GM21619 (cell line): ENCODE results near the gene STRA8.

Source experiments
- ATAC-seq: cut with Tn5 transposase; IDR thresholded peaks from one replicate; pipeline ENCODE4 v1.9.1; 2021; ENCODE audit not compliant: unreplicated experiment

STRA8 gene

DNA sequence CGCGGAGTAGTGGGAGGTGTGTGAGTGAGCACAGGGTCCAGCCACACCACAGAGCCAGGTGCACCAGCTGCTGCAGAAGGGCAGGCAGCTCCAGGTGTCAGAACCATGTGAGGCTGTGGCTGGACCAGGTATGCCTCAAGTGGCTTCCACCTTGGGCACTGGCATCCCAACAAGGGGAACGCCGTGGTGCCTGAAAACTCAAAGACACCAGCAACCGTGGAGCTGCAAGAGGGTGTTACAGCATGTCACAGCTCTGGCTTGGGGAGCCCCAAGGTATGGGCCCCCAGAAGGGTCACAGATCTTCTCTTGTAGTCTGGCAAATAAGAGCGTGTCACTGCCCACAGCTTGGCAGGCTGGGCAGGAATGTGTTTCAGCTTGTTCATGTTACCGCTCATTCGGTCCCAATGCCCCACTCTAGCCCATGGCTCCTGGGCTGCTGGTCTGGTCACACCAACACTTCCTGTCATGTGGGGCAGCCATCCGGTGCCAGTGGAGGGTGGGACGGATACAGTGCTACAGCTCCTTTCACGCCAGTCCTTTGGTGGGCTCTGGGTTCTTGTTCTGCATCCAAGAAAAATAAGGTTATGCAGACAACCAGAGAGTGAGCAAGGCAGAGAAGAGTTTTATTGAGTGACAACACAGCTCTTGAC, 29.8 kb downstream of the STRA8 start:
- no peak for ATAC-seq

DNA sequence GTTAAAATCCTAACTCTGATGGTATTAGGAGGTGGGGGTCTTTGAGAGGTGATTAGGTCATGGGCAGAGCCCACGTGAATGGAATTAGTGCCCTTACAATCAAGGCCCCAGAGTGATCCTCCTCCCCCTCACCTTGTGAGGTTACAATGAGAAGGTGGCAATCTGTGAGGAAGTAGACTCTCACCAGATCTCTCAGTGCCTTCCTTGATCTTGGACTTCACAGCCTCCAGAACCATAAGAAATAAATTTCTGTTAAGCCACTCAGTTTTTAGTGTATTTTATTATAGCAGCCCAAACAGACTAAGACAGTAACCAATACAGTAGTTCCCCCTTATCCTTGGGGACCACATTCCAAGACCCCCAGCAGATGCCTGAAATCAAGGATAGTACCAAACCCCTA, 32.0 kb downstream of the STRA8 start:
- no peak for ATAC-seq

DNA sequence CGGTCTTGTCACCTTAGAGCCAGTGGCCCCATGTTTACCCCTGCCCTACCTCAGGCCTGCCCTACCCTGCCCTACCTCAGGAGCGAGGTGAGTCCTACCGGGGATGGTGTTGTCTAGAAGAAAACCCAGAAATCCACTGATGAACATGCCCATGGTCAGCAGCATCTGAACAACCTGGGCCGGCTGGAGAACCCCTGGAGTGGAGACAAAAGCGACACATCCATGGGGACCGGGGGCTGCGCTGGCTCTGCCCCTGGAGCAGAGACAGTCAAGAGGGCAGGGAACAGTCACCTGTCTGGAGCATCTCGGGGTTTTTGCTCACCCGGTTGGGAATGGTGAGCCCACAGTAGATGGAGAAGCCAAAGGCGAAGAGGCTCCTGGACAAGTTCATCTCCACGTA, 36.3 kb downstream of the STRA8 start:
- ATAC-seq, result no peak

DNA sequence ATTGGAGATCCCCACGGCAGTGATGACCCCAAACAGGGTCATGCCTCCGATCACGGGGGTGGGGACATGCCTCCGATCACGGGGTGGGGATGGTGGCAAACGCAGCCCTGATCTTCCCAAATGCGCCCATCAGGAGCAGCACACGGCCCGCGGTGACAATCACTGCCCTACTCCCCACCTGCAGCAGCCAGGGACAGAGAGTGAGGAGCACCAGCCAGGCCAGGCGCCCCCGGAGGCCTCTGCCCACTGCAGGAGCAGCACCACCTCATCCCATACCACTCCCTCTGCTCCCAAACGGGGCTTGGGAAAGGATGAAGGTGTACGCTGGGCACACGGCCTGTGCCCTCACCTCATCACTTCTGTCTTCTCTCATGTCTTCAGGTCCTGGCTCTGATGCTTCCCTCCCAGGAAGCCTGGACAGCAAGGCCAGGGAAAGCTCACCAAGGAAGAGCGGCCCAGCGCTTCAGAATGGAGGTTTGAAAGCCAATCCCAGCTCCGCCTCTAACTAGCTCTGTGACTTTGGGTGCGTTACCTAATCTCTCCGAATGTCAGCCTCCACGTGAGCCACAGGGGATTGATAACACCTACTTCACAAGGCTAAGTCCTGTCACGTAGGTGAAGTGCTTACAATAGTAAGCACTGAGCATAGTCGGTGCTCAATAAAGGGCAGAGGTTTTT, 37.1 kb downstream of the STRA8 start:
- no peak for ATAC-seq

DNA sequence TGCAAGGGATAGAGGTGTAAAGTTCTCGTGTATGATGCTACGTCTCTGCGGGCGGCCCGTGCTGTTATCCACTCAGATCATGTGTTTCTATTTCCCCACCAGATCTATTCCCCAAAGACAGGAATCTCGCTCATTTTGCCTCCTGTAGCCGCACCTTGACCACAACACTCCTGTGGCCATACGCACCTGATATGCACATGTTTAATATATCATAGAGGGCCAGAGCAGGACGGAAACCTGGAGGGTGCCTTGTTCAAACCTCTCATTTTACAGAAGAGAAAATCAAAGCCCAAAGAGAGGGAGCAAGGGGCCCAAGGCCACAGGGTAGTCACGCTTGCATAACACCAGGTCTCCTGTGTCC, 37.6 kb downstream of the STRA8 start:
- no peak for ATAC-seq

DNA sequence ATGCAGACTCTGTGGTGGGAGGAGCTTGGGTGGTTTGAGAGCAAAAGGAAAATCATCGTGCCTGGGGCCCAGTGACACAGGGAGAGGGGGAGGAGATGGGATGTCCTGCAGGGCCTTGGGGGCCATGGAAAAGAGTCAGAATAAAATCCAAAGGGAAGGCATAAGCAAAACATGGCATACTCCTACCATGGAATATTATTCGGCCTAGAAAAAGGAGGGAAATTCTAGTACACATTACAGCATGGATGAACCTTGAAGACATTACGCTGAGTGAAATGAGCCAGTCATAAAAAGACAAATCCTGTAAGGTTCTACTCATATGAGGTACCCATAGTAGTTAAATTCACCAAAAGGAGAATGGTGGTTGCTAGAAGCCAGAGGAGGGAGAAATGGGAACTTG, 38.7 kb downstream of the STRA8 start:
- ATAC-seq, result no peak

DNA sequence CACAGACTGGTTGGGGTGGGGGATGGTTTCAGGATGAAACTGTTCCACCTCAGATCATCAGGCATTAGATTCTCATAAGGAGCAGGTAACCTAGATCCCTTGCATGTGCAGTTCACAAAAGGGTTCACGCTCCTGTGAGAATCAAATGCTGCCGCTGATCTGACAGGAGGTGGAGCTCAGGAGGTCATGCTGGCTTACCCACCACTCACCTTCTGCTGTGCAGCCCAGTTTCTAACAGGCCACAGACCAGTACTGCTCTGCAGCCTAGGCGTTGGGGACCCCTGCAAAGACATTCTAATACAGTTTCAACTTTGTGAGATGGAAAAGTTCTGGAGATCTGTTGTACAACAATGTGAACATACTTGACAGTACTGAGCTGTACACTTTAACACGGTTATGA, 39.9 kb downstream of the STRA8 start:
- ATAC-seq, result no peak

DNA sequence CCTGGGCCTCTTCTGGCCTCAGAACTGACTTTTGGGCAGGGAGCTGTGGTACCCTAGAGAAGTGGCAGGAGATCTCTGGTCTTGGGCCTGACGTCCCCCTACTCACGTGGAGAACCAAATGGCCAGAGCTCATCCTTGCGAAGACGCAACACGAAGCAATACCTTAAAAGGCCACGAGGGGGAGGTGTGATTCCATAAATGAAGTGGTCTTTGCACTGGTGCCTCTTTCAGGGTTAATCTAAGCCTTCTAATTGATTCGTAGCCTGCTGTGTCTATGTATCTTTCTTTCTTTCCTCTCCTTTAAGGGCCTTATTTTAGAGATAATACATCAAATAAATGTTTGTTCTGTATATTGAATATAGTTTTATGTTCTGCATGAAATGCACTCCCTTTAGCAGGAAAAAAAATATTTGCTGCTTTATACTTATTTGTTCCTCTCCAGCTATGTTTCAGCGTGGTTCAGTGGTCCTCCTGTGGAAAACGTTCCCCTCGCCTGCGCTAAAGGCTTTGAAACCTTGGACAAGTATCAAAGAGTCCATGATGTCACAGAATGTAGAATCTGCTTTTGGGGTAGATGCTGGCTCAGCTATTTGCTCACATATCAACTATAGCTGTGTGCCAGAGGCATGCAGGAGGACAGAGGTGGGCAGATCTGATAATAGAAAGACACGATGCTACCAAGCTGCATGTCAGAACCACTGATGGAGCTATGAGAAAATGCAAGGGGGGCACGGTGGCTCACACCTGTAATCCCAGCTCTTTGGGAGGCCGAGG, 41.0 kb downstream of the STRA8 start:
- peak; percentile 88 for ATAC-seq

DNA sequence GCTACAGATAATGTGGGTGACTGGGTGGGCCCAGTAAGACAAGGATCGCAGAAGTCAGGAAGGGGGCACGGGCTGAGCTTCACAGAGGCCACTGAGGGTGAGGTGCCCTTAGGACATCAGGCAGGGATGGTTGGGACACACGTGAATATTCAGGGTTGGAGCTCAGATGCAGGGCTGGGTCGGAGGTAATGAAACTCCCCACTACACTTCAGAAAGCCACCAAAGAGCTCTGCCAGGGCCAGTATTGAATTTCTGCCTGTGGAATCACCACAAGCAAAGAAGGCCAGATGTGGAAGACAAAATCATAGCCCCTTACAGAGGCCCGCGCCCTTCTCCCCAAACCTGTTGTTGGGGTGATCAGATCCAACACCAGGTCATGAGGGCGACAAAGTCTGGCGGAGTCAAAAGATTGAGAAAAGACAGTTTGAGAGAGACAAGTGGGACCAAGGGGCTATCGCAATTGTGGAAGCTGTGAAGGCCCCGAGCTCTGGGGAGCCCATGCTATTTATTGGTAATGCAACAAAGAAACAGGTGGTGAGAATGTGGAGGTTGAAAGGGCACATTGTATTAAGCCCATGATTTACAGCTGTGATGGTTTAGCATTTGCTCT, 42.4 kb downstream of the STRA8 start:
- no peak for ATAC-seq

DNA sequence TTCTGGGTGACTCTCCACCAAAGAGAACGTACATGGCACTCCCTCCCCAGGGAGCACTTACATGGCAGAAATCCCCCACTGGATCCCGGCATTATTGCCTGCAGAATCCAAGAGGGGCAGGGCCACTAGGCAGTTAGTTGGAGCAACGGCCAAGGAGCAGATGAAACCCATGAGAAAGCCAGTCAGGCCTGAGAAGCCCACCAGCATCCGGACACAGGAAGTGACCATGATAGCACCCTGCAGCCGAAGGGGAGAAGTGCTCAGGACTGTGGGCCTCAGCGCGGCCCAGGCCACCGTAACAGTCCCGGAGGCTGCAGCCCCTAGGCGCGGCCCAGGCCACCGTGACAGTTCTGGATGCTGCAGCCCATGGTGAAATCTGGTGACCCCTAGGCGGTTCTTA, 43.5 kb downstream of the STRA8 start:
- no peak for ATAC-seq

DNA sequence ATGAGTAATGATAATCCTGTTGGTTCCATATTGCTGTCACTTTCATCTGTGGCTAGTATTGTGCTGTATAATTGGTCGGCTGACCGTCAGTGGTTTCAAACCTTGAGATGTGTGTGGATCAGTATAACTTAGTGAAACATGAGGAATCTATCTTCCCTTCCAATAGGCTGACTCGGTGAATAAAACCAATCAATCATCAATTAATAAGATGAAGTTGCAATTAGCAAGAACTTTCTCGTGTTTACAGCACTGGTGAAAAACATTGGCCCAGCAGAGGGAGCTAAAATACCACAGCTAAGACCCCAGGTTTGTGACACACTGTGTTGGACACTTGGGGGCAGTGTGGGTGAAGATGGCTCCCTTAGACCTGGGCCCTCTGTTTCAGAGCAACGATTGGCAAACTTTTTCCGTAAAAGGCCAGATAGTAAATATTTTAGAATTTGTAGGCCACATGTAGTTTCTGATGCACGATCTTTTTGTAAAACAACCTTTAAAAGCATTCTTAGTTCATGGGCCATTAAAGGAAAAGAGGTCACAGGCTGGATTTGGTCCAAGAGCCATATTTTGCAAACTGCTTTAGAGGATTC, 47.8 kb downstream of the STRA8 start:
- ATAC-seq, result peak; percentile 96

DNA sequence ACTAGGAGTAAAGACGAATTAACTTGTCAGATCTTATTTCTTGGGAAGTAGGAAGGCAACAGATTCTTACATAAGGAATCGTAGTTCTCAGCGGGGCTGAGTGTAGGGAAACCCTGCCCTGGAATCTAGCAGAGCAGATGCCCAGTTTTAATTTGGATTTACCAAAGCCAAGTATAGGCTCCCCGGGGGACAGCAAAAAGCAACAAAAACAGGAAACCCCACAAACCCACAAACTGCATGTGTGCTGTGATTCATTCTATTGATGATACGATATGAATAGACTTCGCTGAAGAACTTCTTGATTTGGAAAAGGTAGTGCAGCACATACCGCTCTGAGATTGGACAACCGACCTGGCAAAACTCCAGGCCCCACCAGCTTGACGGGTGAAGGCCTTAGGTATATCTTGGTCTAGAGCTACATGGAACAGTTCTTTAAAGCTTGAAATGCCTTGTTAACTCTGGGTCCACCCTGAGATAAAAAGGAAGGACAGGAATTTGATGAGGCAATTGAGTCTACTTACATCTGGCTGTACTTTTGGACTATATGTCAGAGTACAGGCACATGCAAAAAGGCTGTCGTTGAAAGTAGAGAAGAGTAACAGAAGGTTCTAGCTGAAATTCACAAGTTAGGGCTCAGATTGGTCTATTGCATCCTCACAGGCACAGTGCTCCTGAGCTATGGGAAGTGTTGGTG, 49.1 kb downstream of the STRA8 start:
- no peak for ATAC-seq

DNA sequence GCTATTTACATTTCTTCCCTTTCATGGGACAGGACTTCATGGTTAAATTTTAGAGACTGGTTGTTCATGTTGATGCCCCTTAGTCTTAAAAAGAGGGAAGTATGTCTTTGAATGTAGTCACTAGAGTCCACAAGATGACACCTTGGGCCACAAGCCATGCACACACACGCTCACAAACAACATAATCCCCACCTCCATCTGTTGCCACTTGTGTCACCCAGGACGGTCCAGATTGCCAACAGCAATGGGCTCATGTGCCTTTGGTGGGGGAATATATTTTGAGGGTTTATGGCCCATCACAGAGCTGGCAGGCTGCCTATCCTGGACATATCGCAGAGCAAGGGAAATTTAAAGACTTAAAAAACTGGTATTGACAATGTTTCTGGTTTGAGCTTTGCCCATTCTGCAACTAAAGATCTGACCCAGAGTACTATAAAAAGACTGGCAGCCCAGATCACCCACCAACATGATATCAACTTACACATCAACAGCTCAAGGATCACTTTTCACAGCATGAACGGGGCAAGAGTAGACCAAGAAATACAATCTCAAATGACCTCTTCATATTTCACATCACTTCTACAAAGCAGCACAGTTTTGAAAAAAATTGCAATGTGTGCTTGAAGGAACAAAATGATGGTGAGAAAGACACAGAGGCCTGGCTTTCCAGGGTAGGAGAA, 50.5 kb downstream of the STRA8 start:
- ATAC-seq, result no peak

DNA sequence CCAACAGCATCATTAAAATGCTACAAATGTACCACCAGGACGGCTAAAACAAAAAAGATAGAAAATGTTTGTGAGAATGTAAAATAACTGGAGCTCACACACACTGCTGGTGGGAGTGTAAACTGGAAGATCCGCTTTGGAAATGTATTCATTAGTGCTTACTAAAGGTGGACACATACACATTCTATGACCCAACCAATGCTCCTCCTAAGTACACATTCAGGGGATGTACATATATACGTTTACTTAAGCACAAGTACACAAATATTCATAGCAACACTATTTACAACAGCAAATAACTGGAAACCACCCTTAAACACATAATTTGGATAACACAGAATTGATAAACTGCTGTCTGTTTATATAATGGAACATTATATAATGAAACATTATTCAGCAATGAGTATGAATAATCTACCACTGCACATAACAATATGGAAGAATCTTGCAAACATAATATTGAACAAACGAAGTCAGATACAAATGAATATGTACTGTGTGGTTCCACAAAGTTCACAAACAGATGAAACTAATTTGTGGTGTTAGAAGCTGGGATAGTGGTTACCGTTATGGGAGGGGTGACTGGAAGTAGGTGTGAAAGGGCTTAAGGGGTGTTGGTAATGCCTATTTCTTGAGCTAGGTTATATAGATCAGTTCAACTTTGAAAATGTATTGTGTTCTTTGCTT, 52.1 kb downstream of the STRA8 start:
- ATAC-seq, result no peak

DNA sequence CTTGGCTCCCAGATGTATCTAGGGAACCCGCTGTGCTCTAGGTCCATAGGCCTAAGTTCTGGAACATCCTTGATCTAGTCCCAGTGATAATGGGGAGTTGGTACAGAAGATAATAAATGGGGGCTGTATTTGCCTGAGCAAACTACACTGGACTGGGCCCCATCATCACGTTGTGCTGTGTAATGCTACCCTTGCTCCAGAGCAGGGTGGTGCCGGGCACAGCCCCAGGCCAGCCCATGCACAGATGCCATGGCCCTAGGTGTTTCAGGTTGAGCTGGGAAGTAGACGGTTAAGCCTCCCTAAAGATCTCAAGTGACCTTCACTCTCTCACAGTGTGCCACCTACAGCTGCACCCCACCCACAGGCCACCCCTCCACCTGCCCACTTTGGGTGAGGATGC, 53.2 kb downstream of the STRA8 start:
- no peak for ATAC-seq

DNA sequence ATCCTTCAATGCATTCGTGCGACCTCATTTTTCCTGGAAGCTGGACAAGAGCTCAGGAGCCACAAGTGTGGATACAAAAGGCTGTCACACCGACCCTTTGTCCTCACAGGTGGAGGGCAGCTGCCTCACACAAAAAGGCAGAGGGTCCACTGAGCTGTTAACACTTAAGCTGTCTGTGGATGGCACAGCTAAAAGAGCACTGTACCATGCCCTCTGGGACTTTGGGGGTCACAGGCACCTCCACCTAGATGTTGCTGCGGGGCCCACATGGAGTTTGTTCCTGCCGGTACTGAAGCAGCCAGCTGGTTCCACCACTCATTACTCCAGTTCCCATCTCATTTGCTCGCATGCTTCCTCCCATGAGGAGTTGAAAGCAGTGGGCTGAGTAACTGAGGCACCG, 57.0 kb downstream of the STRA8 start:
- ATAC-seq, result no peak

DNA sequence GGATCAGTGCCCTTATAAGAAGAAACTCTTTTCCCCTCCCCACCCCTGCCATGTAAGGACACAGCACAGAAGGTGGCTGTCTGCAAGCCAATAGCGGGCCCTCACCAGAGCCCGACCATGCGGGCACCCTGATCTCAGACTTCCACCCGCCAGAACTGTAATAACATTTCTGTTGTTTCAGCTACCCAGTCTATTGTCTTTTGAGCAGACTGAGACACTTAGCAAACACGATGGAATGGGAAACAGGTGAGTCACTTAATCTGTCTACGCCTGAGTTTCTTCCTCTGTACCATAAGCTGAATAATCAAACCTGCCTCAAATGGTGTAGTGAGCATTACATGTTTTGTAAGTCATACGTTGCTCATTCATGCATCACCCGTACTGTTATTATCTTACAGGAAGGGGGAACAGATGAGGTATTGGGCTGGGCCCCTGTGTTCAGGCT, 58.2 kb downstream of the STRA8 start:
- ATAC-seq, result no peak

DNA sequence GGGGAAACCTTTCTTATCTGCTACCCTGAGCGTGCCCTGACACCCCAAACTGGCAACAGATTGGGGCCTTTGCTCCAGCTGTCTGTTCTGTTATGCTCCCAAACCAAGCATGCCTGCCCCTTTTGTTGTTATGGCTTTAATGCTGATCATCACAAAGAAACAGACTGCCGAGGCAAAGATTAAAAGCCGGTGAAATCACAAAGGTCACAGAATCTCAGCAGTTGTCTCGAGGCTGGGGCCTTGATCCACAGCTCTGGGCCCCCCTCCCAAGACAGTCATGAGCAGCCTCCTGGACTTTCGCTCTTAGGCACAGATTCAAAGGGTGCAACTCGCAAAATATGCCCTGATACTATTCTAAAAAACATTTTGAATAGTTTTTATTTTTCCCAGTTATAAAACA, 65.6 kb downstream of the STRA8 start:
- ATAC-seq, result no peak

DNA sequence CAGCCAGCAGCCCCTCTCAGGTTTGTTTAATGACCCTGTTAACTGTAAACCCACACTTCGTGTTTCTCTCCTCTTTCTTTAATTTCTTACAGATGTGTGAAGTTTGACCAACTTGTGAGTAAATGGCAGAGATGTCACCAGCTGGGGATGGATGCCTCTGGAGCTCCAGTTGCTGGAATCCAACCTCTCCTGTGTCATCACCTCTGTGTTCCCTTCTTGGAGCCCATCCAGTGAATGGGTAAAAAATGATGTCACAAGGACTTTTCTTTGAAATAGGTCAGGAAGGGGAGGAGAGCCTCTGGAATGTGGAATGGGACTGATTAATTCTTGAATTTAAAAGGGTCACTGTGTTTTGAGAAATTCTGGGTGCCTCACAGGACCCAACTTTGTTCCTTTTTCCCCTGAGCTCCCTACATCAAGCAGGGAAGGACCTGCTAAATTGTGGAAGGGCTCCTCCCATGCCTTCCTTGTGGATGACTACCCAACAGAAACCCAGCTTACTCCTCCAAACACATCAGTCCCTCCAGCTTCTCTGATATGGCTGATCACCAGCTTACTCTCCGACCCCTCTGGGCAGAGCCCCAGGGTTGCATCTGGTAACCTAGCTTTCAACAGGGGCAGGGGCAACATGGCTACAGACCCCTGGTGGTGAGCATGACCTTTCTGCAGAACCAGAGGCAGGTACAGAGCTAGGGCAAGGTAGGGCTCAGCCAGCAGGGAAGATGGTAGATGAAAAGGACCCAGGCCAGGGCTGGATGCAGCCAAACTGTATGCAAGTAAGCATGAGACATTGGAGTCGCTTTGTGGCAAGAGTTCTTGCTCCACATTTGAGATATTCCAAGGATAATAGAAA, 67.5 kb downstream of the STRA8 start:
- no peak for ATAC-seq
